Measurements from ENCODE around the gene MATN3.

MATN3 gene

DNA sequence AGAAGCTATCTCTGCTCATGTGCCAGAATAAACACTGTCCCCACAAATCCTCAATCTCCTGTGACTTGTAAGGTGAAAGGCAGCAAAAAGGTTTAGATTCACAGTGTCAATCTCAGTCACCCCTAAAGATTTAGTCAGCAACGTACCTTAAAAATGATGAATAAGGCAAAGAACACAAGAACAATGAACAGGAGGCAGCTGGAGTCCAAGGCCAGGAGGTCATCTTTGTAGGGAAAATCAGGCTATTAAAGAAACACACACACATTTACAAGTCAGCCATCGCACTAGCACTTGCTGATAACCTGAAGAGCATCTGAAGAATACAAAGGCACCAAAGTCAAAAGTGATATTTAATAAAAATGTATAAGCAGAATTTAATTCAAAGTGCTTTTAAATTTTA is 22.4 kb upstream of the MATN3 start:
- no peak overlapping the region for H3K18ac ChIP-seq (ENCODE audit: low read length)
- H2BK15ac ChIP-seq (replicated peaks; ENCODE audit: low read depth), result no peak overlapping the region
- H2BK5ac ChIP-seq (ENCODE audit: low read length), result no peak overlapping the region
- no peak overlapping the region for H3K9ac ChIP-seq (ENCODE audit: low read length)
- no peak overlapping the region for H4K5ac ChIP-seq (ENCODE audit: low read length)
- H3K27me3 ChIP-seq (ENCODE audit: insufficient read depth, low read length, poor library complexity), result no peaks in the 10 kb centered on the region
- H4K8ac ChIP-seq (ENCODE audit: low read depth, low read length), result no peak overlapping the region
- no peak overlapping the region for H2AK5ac ChIP-seq (ENCODE audit: low read length)
- no peak overlapping the region for H3K56ac ChIP-seq (ENCODE audit: low read length)
- no peak overlapping the region for H3K4me2 ChIP-seq (ENCODE audit: low read length)
- peaks cover 8% of the 10 kb centered on the region for H3K79me2 ChIP-seq (ENCODE audit: control insufficient read depth, insufficient read depth, low read length)
- H3K27ac ChIP-seq (ENCODE audit: low read depth, low read length), result no peak overlapping the region
- no peak overlapping the region for H2BK120ac ChIP-seq (ENCODE audit: low read depth, low read length)
- WGBS (ENCODE audit: extremely low coverage, insufficient coverage, low lambda C conversion rate), result no CpG with 5 or more reads among the region's 2 CpGs
- DNase-seq, result no peak
- H3K4me1 ChIP-seq (ENCODE audit: control insufficient read depth, low read depth, low read length), result no peaks in the 10 kb centered on the region
- peaks cover 22% of the 10 kb centered on the region for H3K36me3 ChIP-seq (ENCODE audit: control insufficient read depth, insufficient read depth, low read length)
- no peak overlapping the region for H3K23ac ChIP-seq (ENCODE audit: low read length)
- H3K4ac ChIP-seq (ENCODE audit: low read depth, low read length), result no peak overlapping the region
- H3K4me3 ChIP-seq (ENCODE audit: low read length), result no peak overlapping the region
- H3K79me1 ChIP-seq (ENCODE audit: low read length), result peaks cover 14% of the 10 kb centered on the region

- Histone ChIP-seq H3K56ac (ENCODE audit: low read length) (no peak overlapping the region), H3K4me1 (ENCODE audit: control insufficient read depth, low read depth, low read length) (no peaks in the 10 kb centered on the region), H3K9ac (ENCODE audit: low read length) (no peak overlapping the region), H3K18ac (ENCODE audit: low read length) (no peak overlapping the region), H3K4ac (ENCODE audit: low read depth, low read length) (no peak overlapping the region), H3K27ac (ENCODE audit: low read depth, low read length) (no peak overlapping the region), H3K27me3 (ENCODE audit: insufficient read depth, low read length, poor library complexity) (no peaks in the 10 kb centered on the region), H3K79me1 (ENCODE audit: low read length) (peaks cover 13% of the 10 kb centered on the region), H2AK5ac (ENCODE audit: low read length) (no peak overlapping the region), H3K36me3 (ENCODE audit: control insufficient read depth, insufficient read depth, low read length) (peaks cover 22% of the 10 kb centered on the region), H3K4me3 (ENCODE audit: low read length) (no peak overlapping the region), H2BK120ac (ENCODE audit: low read depth, low read length) (no peak overlapping the region), H3K79me2 (ENCODE audit: control insufficient read depth, insufficient read depth, low read length) (peaks cover 8% of the 10 kb centered on the region), H3K23ac (ENCODE audit: low read length) (no peak overlapping the region), H2BK5ac (ENCODE audit: low read length) (no peak overlapping the region), H3K4me2 (ENCODE audit: low read length) (no peak overlapping the region), H4K5ac (ENCODE audit: low read length) (no peak overlapping the region), H4K8ac (ENCODE audit: low read depth, low read length) (no peak overlapping the region), H2BK15ac (replicated peaks; ENCODE audit: low read depth) (no peak overlapping the region)
- DNase-seq, result no peak
- WGBS (ENCODE audit: extremely low coverage, insufficient coverage, low lambda C conversion rate), result no CpG with 5 or more reads among the region's 4 CpGs
Observed at GRCh38 chr2:20034218-20034617, 21.8 kb upstream of the MATN3 start.

GRCh38 chr2:20033322-20033721 is 20.9 kb upstream of the MATN3 start:
- Histone ChIP-seq H2BK120ac (ENCODE audit: low read depth, low read length) (no peak overlapping the region), H3K27ac (ENCODE audit: low read depth, low read length) (no peak overlapping the region), H3K4me3 (ENCODE audit: low read length) (no peak overlapping the region), H3K36me3 (ENCODE audit: control insufficient read depth, insufficient read depth, low read length) (peaks cover 22% of the 10 kb centered on the region), H3K4me2 (ENCODE audit: low read length) (no peak overlapping the region), H3K23ac (ENCODE audit: low read length) (no peak overlapping the region), H3K9ac (ENCODE audit: low read length) (no peak overlapping the region), H3K18ac (ENCODE audit: low read length) (no peak overlapping the region), H3K4me1 (ENCODE audit: control insufficient read depth, low read depth, low read length) (no peaks in the 10 kb centered on the region), H4K5ac (ENCODE audit: low read length) (no peak overlapping the region), H2AK5ac (ENCODE audit: low read length) (no peak overlapping the region), H3K79me2 (ENCODE audit: control insufficient read depth, insufficient read depth, low read length) (peaks cover 8% of the 10 kb centered on the region), H3K56ac (ENCODE audit: low read length) (no peak overlapping the region), H4K8ac (ENCODE audit: low read depth, low read length) (no peak overlapping the region), H2BK15ac (replicated peaks; ENCODE audit: low read depth) (no peak overlapping the region), H3K4ac (ENCODE audit: low read depth, low read length) (no peak overlapping the region), H3K27me3 (ENCODE audit: insufficient read depth, low read length, poor library complexity) (no peaks in the 10 kb centered on the region), H3K79me1 (ENCODE audit: low read length) (peaks cover 11% of the 10 kb centered on the region), H2BK5ac (ENCODE audit: low read length) (no peak overlapping the region)
- WGBS (ENCODE audit: extremely low coverage, insufficient coverage, low lambda C conversion rate), result no CpG with 5 or more reads among the region's 3 CpGs
- no peak for DNase-seq

DNA sequence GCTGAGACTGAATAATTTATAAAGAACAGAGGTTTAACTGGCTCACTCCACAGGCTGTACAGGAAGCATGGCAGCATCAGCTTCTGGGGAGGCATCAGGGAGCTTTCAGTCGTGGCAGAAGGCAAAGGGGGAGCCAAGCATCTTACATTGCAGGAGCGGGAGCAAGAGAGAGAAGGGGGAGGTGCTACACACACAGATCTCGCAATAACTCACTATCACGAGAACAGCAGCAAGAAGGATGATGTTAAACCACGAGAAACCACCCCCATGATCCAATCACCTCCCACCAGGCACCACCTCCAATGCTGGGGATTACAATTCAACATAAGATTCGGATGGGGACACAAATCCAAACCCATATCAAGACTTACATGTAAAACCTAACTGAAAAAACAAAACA is 17.8 kb upstream of the MATN3 start:
- Histone ChIP-seq H3K36me3 (ENCODE audit: control insufficient read depth, insufficient read depth, low read length) (peaks cover 17% of the 10 kb centered on the region), H3K4me2 (ENCODE audit: low read length) (no peak overlapping the region), H4K5ac (ENCODE audit: low read length) (no peak overlapping the region), H3K23ac (ENCODE audit: low read length) (no peak overlapping the region), H3K56ac (ENCODE audit: low read length) (no peak overlapping the region), H2BK120ac (ENCODE audit: low read depth, low read length) (no peak overlapping the region), H2BK5ac (ENCODE audit: low read length) (no peak overlapping the region), H3K79me1 (ENCODE audit: low read length) (peaks cover 5% of the 10 kb centered on the region), H4K8ac (ENCODE audit: low read depth, low read length) (no peak overlapping the region), H3K4ac (ENCODE audit: low read depth, low read length) (no peak overlapping the region), H3K4me1 (ENCODE audit: control insufficient read depth, low read depth, low read length) (no peaks in the 10 kb centered on the region), H3K79me2 (ENCODE audit: control insufficient read depth, insufficient read depth, low read length) (no peaks in the 10 kb centered on the region), H3K4me3 (ENCODE audit: low read length) (no peak overlapping the region), H2BK15ac (replicated peaks; ENCODE audit: low read depth) (no peak overlapping the region), H3K27me3 (ENCODE audit: insufficient read depth, low read length, poor library complexity) (no peaks in the 10 kb centered on the region), H3K9ac (ENCODE audit: low read length) (no peak overlapping the region), H2AK5ac (ENCODE audit: low read length) (no peak overlapping the region), H3K27ac (ENCODE audit: low read depth, low read length) (no peak overlapping the region), H3K18ac (ENCODE audit: low read length) (no peak overlapping the region)
- WGBS (ENCODE audit: extremely low coverage, insufficient coverage, low lambda C conversion rate), result no CpG with 5 or more reads among the region's 6 CpGs
- DNase-seq, result no peak

DNA sequence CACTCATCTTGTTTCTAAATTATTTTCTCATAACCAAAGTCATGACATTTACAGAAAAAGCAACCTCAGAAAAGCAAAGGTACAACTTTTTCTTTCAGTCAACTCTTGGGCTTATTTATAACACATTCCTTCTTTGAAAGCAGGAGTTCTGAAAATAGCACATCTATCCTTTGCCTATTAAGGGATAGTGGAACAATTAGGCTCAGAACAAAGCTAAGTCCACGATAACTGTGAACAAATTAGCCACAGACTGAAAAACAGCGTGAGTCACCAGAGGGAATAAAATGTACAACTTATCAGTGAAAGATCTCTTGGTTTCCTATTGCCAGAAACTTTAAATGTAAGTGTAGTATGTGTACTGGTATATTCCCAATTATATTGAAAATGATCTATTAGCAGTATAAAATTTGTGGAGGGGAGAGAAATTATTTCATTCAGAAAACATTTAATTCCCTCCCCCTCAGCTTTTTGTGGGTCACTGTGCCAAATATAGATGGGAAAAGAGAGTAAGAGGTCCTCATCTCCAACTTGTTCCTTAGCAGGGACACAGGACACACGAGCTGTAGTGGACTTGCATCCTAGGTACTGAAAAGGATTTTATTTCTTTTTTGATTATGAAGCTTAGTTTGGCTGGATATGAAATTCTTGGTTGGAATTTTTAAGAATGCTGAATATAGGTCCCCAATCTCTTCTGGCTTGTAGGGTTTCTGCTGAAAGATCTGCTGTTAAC is 15.4 kb upstream of the MATN3 start:
- Histone ChIP-seq H3K23ac (ENCODE audit: low read length) (no peak overlapping the region), H3K18ac (ENCODE audit: low read length) (no peak overlapping the region), H2BK5ac (ENCODE audit: low read length) (no peak overlapping the region), H2BK15ac (replicated peaks; ENCODE audit: low read depth) (no peak overlapping the region), H2AK5ac (ENCODE audit: low read length) (no peak overlapping the region), H3K4me1 (ENCODE audit: control insufficient read depth, low read depth, low read length) (no peaks in the 10 kb centered on the region), H3K4me2 (ENCODE audit: low read length) (no peak overlapping the region), H3K79me2 (ENCODE audit: control insufficient read depth, insufficient read depth, low read length) (no peaks in the 10 kb centered on the region), H3K27ac (ENCODE audit: low read depth, low read length) (no peak overlapping the region), H4K5ac (ENCODE audit: low read length) (no peak overlapping the region), H2BK120ac (ENCODE audit: low read depth, low read length) (no peak overlapping the region), H3K56ac (ENCODE audit: low read length) (no peak overlapping the region), H3K36me3 (ENCODE audit: control insufficient read depth, insufficient read depth, low read length) (peaks cover 2% of the 10 kb centered on the region), H3K27me3 (ENCODE audit: insufficient read depth, low read length, poor library complexity) (no peaks in the 10 kb centered on the region), H3K4me3 (ENCODE audit: low read length) (no peak overlapping the region), H3K79me1 (ENCODE audit: low read length) (no peaks in the 10 kb centered on the region), H3K4ac (ENCODE audit: low read depth, low read length) (no peak overlapping the region), H3K9ac (ENCODE audit: low read length) (no peak overlapping the region), H4K8ac (ENCODE audit: low read depth, low read length) (no peak overlapping the region)
- no peak for DNase-seq
- no CpG with 5 or more reads among the region's 3 CpGs for WGBS (ENCODE audit: extremely low coverage, insufficient coverage, low lambda C conversion rate)

GRCh38 chr2:20027260-20027677 is 14.8 kb upstream of the MATN3 start:
- no peak overlapping the region for H3K9ac ChIP-seq (ENCODE audit: low read length)
- H4K8ac ChIP-seq (ENCODE audit: low read depth, low read length), result no peak overlapping the region
- H3K79me1 ChIP-seq (ENCODE audit: low read length), result no peaks in the 10 kb centered on the region
- no peak overlapping the region for H3K56ac ChIP-seq (ENCODE audit: low read length)
- H3K4me3 ChIP-seq (ENCODE audit: low read length), result no peak overlapping the region
- H2BK5ac ChIP-seq (ENCODE audit: low read length), result no peak overlapping the region
- H3K18ac ChIP-seq (ENCODE audit: low read length), result no peak overlapping the region
- no peak overlapping the region for H4K5ac ChIP-seq (ENCODE audit: low read length)
- no peak overlapping the region for H3K23ac ChIP-seq (ENCODE audit: low read length)
- H3K4me1 ChIP-seq (ENCODE audit: control insufficient read depth, low read depth, low read length), result no peaks in the 10 kb centered on the region
- no peak overlapping the region for H2AK5ac ChIP-seq (ENCODE audit: low read length)
- DNase-seq, result no peak
- H3K27ac ChIP-seq (ENCODE audit: low read depth, low read length), result no peak overlapping the region
- no peaks in the 10 kb centered on the region for H3K79me2 ChIP-seq (ENCODE audit: control insufficient read depth, insufficient read depth, low read length)
- H3K27me3 ChIP-seq (ENCODE audit: insufficient read depth, low read length, poor library complexity), result no peaks in the 10 kb centered on the region
- no peak overlapping the region for H3K4ac ChIP-seq (ENCODE audit: low read depth, low read length)
- no peak overlapping the region for H3K4me2 ChIP-seq (ENCODE audit: low read length)
- H3K36me3 ChIP-seq (ENCODE audit: control insufficient read depth, insufficient read depth, low read length), result no peaks in the 10 kb centered on the region
- H2BK15ac ChIP-seq (replicated peaks; ENCODE audit: low read depth), result no peak overlapping the region
- H2BK120ac ChIP-seq (ENCODE audit: low read depth, low read length), result no peak overlapping the region
- no CpG with 5 or more reads among the region's 4 CpGs for WGBS (ENCODE audit: extremely low coverage, insufficient coverage, low lambda C conversion rate)

Data from mesendoderm (in vitro differentiated cells).